HEK293 (cell line): ENCODE results near the gene NTMT1.
A peak's percentile ranks its signal among the peaks of the same experiment; 100 is the strongest.

Source experiments
- MYNN ChIP-seq: fragments of 450-650 bp; formaldehyde crosslinking; IDR thresholded peaks from 2 replicates; pipeline ENCODE4 v1.5.1; 2016; ENCODE audit warnings: missing biosample characterization, missing genetic modification characterization, borderline replicate concordance
- WT1 ChIP-seq: fragments of 450-650 bp; formaldehyde crosslinking; IDR thresholded peaks from 2 replicates; pipeline ENCODE4 v1.5.1; 2016; ENCODE audit warnings: missing biosample characterization, missing genetic modification characterization
- ZNF423 ChIP-seq: fragments of 450-650 bp; formaldehyde crosslinking; IDR thresholded peaks from 2 replicates; pipeline ENCODE4 v1.5.1; 2016; ENCODE audit warnings: missing biosample characterization, missing genetic modification characterization
- ZNF549 ChIP-seq: fragments of 450-650 bp; IDR thresholded peaks from 2 replicates; pipeline ENCODE4 v1.5.1; 2018; ENCODE audit warnings: missing biosample characterization, missing genetic modification characterization, mild to moderate bottlenecking, inconsistent platforms, moderate library complexity
- ZNF785 ChIP-seq: fragments of 450-650 bp; formaldehyde crosslinking; IDR thresholded peaks from 2 replicates; pipeline ENCODE4 v1.5.1; 2016; ENCODE audit warnings: missing biosample characterization, missing genetic modification characterization
- TF ChIP-seq, protein P1 (sequence below): fragments of 450-650 bp; formaldehyde crosslinking; IDR thresholded peaks from 2 replicates; pipeline ENCODE4 v1.5.1; 2016; ENCODE audit warnings: missing biosample characterization, missing genetic modification characterization
- TF ChIP-seq, protein P2 (sequence below): fragments of 450-650 bp; formaldehyde crosslinking; IDR thresholded peaks from 2 replicates; pipeline ENCODE4 v1.5.1; 2016; ENCODE audit warnings: missing biosample characterization, missing genetic modification characterization
- TF ChIP-seq, protein P3 (sequence below): fragments of 450-650 bp; formaldehyde crosslinking; IDR thresholded peaks from 2 replicates; pipeline ENCODE4 v1.5.1; 2017; ENCODE audit warnings: missing biosample characterization, missing genetic modification characterization
- TF ChIP-seq, protein P4 (sequence below): fragments of 450-650 bp; formaldehyde crosslinking; IDR thresholded peaks from 2 replicates; pipeline ENCODE4 v1.5.1; 2017; ENCODE audit warnings: missing biosample characterization, missing genetic modification characterization
- TF ChIP-seq, protein P5 (sequence below): fragments of 450-650 bp; formaldehyde crosslinking; IDR thresholded peaks from 2 replicates; pipeline ENCODE4 v1.5.1; 2016; ENCODE audit warnings: missing biosample characterization, missing genetic modification characterization
- TF ChIP-seq, protein P6 (sequence below): IDR thresholded peaks from 2 replicates; pipeline ENCODE4 v1.6.1; 2011; ENCODE audit warnings: mild to moderate bottlenecking, low read depth, low read length, borderline replicate concordance

DNA sequence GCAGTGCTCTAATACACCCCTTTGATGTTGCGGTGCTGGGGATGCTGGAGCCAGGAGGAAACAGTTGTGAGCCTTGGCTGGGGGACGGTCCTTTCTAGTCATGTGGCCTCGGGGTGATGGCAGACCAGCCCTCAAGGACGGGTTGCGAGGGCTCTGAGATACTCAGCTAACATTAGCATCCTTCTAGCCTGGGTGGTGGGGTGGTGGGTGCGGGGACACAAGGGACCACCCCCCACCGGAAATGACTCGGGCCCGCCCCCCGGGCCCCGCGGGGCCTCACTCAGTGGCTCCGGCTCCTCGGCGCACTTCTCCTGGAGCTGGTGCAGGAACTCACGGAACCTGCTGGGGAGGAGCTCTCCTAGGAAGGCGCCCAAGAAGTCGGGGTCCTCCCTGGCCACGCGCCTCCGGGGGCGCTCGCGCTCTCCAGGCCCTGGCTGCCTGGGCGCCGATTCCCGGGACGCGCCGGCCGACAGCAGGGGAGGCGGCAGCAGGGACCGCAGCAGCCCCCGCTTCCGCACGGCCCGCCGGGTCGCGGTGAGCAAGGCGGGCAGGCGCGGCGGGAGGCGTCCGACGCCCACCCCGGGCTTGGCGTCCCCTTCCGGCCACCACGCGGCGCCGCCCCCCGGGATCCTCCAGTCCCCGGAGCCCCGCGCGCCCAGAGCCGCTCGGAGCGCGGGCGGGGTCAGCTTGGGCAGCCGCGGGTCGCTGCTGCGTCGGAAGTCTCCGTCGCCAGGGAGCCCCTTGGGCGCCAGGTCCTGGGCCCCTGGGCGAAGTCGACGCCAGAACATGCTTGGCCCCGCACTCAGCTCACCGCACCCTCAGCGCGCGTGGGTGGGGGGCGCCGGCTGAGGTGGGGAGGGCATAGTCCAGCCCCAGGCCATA, 5.9 kb upstream of the NTMT1 start:
- TF ChIP-seq WT1 (no peak), ZNF423 (tag by site-specific recombination) (no peak), MYNN (tag by site-specific recombination) (no peak), ZNF785 (tag by site-specific recombination) (no peak), ZNF549 (tag by site-specific recombination) (no peak)
- TF ChIP-seq, protein P1, sequence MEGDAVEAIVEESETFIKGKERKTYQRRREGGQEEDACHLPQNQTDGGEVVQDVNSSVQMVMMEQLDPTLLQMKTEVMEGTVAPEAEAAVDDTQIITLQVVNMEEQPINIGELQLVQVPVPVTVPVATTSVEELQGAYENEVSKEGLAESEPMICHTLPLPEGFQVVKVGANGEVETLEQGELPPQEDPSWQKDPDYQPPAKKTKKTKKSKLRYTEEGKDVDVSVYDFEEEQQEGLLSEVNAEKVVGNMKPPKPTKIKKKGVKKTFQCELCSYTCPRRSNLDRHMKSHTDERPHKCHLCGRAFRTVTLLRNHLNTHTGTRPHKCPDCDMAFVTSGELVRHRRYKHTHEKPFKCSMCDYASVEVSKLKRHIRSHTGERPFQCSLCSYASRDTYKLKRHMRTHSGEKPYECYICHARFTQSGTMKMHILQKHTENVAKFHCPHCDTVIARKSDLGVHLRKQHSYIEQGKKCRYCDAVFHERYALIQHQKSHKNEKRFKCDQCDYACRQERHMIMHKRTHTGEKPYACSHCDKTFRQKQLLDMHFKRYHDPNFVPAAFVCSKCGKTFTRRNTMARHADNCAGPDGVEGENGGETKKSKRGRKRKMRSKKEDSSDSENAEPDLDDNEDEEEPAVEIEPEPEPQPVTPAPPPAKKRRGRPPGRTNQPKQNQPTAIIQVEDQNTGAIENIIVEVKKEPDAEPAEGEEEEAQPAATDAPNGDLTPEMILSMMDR (tag by site-specific recombination) = peak; percentile 67
- TF ChIP-seq, protein P2, sequence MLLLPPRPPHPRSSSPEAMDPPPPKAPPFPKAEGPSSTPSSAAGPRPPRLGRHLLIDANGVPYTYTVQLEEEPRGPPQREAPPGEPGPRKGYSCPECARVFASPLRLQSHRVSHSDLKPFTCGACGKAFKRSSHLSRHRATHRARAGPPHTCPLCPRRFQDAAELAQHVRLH (tag by site-specific recombination) = no peak
- TF ChIP-seq, protein P3, sequence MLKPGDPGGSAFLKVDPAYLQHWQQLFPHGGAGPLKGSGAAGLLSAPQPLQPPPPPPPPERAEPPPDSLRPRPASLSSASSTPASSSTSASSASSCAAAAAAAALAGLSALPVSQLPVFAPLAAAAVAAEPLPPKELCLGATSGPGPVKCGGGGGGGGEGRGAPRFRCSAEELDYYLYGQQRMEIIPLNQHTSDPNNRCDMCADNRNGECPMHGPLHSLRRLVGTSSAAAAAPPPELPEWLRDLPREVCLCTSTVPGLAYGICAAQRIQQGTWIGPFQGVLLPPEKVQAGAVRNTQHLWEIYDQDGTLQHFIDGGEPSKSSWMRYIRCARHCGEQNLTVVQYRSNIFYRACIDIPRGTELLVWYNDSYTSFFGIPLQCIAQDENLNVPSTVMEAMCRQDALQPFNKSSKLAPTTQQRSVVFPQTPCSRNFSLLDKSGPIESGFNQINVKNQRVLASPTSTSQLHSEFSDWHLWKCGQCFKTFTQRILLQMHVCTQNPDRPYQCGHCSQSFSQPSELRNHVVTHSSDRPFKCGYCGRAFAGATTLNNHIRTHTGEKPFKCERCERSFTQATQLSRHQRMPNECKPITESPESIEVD = no peak
- TF ChIP-seq, protein P4, sequence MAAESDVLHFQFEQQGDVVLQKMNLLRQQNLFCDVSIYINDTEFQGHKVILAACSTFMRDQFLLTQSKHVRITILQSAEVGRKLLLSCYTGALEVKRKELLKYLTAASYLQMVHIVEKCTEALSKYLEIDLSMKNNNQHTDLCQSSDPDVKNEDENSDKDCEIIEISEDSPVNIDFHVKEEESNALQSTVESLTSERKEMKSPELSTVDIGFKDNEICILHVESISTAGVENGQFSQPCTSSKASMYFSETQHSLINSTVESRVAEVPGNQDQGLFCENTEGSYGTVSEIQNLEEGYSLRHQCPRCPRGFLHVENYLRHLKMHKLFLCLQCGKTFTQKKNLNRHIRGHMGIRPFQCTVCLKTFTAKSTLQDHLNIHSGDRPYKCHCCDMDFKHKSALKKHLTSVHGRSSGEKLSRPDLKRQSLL (tag by site-specific recombination) = peak; percentile 86
- TF ChIP-seq, protein P5, sequence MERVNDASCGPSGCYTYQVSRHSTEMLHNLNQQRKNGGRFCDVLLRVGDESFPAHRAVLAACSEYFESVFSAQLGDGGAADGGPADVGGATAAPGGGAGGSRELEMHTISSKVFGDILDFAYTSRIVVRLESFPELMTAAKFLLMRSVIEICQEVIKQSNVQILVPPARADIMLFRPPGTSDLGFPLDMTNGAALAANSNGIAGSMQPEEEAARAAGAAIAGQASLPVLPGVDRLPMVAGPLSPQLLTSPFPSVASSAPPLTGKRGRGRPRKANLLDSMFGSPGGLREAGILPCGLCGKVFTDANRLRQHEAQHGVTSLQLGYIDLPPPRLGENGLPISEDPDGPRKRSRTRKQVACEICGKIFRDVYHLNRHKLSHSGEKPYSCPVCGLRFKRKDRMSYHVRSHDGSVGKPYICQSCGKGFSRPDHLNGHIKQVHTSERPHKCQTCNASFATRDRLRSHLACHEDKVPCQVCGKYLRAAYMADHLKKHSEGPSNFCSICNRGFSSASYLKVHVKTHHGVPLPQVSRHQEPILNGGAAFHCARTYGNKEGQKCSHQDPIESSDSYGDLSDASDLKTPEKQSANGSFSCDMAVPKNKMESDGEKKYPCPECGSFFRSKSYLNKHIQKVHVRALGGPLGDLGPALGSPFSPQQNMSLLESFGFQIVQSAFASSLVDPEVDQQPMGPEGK = no peak; the same call in 1 of the 2 replicates
- TF ChIP-seq, protein P6, sequence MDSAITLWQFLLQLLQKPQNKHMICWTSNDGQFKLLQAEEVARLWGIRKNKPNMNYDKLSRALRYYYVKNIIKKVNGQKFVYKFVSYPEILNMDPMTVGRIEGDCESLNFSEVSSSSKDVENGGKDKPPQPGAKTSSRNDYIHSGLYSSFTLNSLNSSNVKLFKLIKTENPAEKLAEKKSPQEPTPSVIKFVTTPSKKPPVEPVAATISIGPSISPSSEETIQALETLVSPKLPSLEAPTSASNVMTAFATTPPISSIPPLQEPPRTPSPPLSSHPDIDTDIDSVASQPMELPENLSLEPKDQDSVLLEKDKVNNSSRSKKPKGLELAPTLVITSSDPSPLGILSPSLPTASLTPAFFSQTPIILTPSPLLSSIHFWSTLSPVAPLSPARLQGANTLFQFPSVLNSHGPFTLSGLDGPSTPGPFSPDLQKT = no peak
